ENCODE data around the gene RESP18.

GRCh38 chr2:219290381-219291171, 42.0 kb downstream of the RESP18 start:
- no peak for TF ChIP-seq POLR2A (IDR thresholded peaks at IDR 0.05; ENCODE audit: low read depth, low read length)
- no peak for TF ChIP-seq POLR2AphosphoS5 (IDR thresholded peaks at IDR 0.05; ENCODE audit: low read depth, low read length)
- no peak for TF ChIP-seq SPI1 (IDR thresholded peaks at IDR 0.05; ENCODE audit: low read depth, low read length)
- no peak for TF ChIP-seq TAF1 (IDR thresholded peaks at IDR 0.05; ENCODE audit: low read depth, low read length)

Data from GM12891 (cell line).